HepG2 (cell line): ENCODE measurements around the gene LGI1.

Source experiments
- CTCF ChIP-seq: sonication (generic); formaldehyde crosslinking; IDR thresholded peaks from 2 replicates; pipeline ENCODE4 v1.5.0; 2020; ENCODE audit warnings: mild to moderate bottlenecking, missing genetic modification reagents, moderate library complexity
- PCBP1 ChIP-seq: fragments of 200-400 bp; formaldehyde crosslinking; IDR thresholded peaks from 2 replicates; pipeline ENCODE4 v1.6.1; 2017; ENCODE audit warnings: mild to moderate bottlenecking, low read depth, low read length, borderline replicate concordance
- SIN3A ChIP-seq: IDR thresholded peaks from 2 replicates; pipeline ENCODE4 v1.6.1; 2011; ENCODE audit warnings: low read depth, mild to moderate bottlenecking, control low read depth, low read length, borderline replicate concordance

- TF ChIP-seq CTCF (no peak), SIN3A (no peak), PCBP1 (no peak)
Observed at GRCh38 chr10:93827056-93827804, 69.5 kb downstream of the LGI1 start.
